ENCODE results near the gene TMPRSS6.

TMPRSS6 gene

GRCh38 chr22:37043209-37043827, 66.2 kb downstream of the TMPRSS6 start:
- DNase-seq (ENCODE audit: low read depth) = no peak
- no peak overlapping the region for H3K4me3 ChIP-seq (replicated peaks; ENCODE audit: low read depth, low read length)
- no peak for TF ChIP-seq CTCF (IDR thresholded peaks at IDR 0.05; ENCODE audit: low read length, missing control alignments)

GRCh38 chr22:37039466-37039865, 70.0 kb downstream of the TMPRSS6 start:
- TF ChIP-seq CTCF (IDR thresholded peaks at IDR 0.05; ENCODE audit: low read length, missing control alignments) = no peak
- no peak for DNase-seq (ENCODE audit: low read depth)
- H3K4me3 ChIP-seq (replicated peaks; ENCODE audit: low read depth, low read length) = no peak overlapping the region

GRCh38 chr22:37037669-37038068, 71.8 kb downstream of the TMPRSS6 start:
- no peak overlapping the region for H3K4me3 ChIP-seq (replicated peaks; ENCODE audit: low read depth, low read length)
- TF ChIP-seq CTCF (IDR thresholded peaks at IDR 0.05; ENCODE audit: low read length, missing control alignments) = no peak
- DNase-seq (ENCODE audit: low read depth) = no peak

- DNase-seq (ENCODE audit: low read depth) = no peak
- no peak for TF ChIP-seq CTCF (IDR thresholded peaks at IDR 0.05; ENCODE audit: low read length, missing control alignments)
- no peak overlapping the region for H3K4me3 ChIP-seq (replicated peaks; ENCODE audit: low read depth, low read length)
These were observed 72.7 kb downstream of the TMPRSS6 start for GRCh38 chr22:37036655-37037377.

- DNase-seq (ENCODE audit: low read depth) = no peak
- H3K4me3 ChIP-seq (replicated peaks; ENCODE audit: low read depth, low read length) = no peak overlapping the region
- no peak for TF ChIP-seq CTCF (IDR thresholded peaks at IDR 0.05; ENCODE audit: low read length, missing control alignments)
These were observed 75.7 kb downstream of the TMPRSS6 start for GRCh38 chr22:37033605-37034430.

GRCh38 chr22:37032535-37033460, 76.7 kb downstream of the TMPRSS6 start:
- H3K4me3 ChIP-seq (replicated peaks; ENCODE audit: low read depth, low read length) = no peak overlapping the region
- TF ChIP-seq CTCF (IDR thresholded peaks at IDR 0.05; ENCODE audit: low read length, missing control alignments) = no peak
- DNase-seq (ENCODE audit: low read depth) = peak; percentile 93

Measured in fibroblast of pulmonary artery (primary cell).